Tibial nerve (tissue), 4 donors: ENCODE data around the gene KREMEN2.

Experiments
- CTCF ChIP-seq, 5 experiments: fragments of 200-600 bp in 3 of 5; fragments of 450-650 bp in 2 of 5; sonication (generic) in 3 of 5; IDR thresholded peaks; one replicate each; pipeline ENCODE4 v1.5.1; 2016 to 2019; ENCODE audit warnings: antibody characterized with exemption in 5 of 5, mild to moderate bottlenecking in 3 of 5, moderate library complexity in 2 of 5
- EP300 ChIP-seq, 2 donors: sonication (generic); formaldehyde crosslinking; IDR thresholded peaks; one replicate each; pipeline ENCODE4 v1.6.1; 2017; ENCODE audit warnings: antibody characterized with exemption in 2 of 2, mild to moderate bottlenecking in 1 of 2
- POLR2A ChIP-seq, 2 donors: fragments of 450-650 bp; IDR thresholded peaks; one replicate each; pipeline ENCODE4 v1.6.1; 2017; ENCODE audit warnings: antibody characterized with exemption in 2 of 2, mild to moderate bottlenecking in 2 of 2, moderate library complexity in 2 of 2

- TF ChIP-seq CTCF (IDR thresholded peaks at IDR 0.05) (no peak), POLR2A (IDR thresholded peaks at IDR 0.05) (no peak), EP300 (IDR thresholded peaks at IDR 0.05) (no peak)
Measured at GRCh38 chr16:2973605-2974318, 9.7 kb downstream of the KREMEN2 start.
